Measurements from ENCODE around the gene CRHBP.
"Not testable (repeated sequence)": the region's sequence is repeated elsewhere in the genome, so short reads cannot be mapped to it uniquely, and the experiment has no call there.

The CRHBP gene, protein sequence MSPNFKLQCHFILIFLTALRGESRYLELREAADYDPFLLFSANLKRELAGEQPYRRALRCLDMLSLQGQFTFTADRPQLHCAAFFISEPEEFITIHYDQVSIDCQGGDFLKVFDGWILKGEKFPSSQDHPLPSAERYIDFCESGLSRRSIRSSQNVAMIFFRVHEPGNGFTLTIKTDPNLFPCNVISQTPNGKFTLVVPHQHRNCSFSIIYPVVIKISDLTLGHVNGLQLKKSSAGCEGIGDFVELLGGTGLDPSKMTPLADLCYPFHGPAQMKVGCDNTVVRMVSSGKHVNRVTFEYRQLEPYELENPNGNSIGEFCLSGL

DNA sequence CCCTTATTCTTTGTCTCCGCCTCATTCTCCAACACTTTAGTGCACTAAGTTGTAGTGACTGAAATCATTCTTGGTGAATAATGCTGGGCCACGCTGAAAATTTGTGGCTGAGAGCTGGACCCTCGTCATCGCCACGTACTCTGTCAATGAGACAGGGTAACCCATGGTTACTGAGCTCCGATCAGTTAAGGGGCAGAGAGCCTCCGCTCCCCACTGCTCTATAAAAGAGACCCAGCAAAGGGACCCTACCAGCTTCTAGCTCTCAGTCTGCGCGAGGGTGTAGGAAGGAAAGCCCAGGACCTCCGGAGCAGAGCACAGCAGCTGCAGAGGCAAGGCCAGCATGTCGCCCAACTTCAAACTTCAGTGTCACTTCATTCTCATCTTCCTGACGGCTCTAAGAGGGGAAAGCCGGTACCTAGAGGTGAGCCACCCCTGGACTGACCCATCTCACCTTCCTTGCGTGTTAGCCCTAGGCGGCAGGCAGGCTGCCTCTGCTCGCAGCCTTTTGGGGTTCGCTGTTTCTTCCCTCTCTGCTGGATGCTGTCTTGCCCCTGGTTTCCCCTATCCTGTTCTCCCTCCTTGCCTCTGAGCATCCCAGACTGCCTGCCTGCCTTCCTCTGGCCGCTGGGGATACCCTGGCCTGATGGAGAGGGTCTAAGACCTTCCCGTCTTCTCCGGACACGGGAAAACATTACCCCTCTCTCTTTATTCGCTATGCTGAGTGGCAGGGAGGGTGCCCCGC is at the start of gene CRHBP:
TSS of gene CRHBP (plus strand) at position 251 of the 742 bp plus-strand sequence. CDS start at position 341, 90 bp downstream.
- no peak for DNase-seq

DNA sequence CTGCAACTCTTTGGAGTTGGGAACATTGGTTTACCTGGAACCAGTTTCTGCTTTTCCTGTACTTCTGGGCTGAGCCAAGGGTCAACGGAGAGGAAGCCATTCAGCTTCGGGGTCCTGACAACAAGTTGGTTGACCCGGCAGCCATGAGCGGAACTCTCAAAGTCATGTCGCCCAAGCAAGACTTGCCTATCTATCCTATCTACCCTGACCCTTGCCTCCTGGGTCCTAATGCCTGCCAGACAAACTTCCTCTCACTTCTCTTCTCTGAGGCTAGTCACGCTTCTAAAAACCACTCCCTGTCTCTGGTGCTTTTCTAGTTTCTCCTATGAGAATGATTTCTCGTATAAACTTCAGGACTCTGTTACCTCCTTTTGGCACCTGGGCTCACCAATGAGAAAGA is 44.7 kb upstream of the CRHBP start:
- DNase-seq = no peak

DNA sequence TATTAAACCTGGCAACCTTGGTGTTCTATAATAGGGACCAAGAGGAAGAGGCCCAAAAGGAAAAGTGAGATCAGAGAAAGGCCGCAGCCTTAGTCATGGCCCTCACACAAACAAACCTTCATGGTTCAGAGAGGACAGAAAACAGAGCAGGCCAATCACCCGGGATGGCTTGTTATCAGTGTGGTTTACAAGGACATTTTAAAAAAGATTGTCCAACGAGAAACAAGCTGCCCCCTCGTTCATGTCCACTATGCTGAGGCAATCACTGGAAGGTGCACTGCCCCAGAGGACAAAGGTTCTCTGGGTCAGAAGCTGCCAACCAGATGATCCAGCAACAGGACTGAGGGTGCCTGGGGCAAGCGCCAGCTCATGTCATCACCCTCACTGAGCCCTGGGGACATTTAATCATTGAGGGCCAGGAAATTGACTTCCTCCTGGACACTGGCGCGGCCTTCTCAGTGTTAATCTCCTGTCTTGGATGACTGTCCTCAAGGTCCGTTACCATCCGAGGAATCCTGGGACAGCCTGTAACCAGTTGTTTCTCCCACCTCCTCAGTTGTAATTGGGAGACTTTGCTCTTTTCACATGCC is 42.4 kb upstream of the CRHBP start:
- not testable (repeated sequence) for DNase-seq

DNA sequence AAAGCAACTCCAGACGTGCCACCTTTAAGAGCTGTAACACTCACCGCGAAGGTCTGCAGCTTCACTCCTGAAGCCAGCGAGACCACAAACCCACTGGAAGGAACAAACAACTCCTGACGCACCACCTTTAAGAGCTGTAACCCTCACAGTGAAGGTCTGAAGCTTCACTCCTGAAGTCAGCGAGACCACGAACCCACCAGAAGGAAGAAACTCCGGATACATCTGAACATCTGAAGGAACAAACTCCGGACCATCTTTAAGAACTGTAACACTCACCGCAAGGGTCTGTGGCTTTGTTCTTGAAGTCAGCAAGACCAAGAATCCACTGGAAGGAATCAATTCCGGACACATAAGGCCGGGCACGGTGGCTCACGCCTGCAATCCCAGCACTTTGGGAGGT is 38.2 kb upstream of the CRHBP start:
- not testable (repeated sequence) for DNase-seq

DNA sequence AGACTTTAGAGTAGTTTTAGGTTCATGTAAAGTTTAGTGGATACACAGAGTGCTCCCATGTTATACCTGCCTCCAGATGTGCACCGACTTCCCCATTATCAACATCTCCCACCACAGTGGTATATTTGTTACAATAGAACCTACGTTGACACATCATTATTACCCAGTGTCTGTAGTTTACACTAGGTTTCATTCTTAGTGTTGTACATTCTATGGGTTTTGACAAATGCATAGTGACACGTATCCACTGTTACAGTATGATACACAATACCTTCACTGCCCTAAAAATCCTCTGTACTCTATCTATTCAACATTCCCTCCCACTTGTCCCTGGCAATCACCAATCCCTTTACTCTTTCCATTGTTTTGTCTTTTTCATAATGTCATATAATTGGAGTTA is 34.3 kb upstream of the CRHBP start:
- DNase-seq = no peak

DNA sequence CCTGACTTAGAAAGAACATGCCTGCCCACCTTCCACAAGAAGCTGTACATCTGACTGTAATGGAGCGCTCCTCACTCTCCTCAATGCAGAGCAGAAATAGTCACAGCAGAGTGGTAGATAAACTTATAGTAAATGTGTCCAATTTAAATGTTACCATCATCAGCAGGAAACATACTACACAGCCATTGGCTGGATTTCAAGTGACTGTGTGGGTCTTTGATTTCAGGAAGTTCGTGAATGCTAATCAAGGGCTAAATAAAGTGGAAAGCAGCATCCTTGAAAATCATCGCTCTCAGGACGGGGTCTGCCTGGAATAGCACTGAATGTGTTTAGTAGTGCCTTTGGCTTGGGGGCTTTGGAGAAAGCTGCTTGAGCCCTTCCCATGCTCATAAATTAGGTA is 32.4 kb upstream of the CRHBP start:
- DNase-seq = no peak

DNA sequence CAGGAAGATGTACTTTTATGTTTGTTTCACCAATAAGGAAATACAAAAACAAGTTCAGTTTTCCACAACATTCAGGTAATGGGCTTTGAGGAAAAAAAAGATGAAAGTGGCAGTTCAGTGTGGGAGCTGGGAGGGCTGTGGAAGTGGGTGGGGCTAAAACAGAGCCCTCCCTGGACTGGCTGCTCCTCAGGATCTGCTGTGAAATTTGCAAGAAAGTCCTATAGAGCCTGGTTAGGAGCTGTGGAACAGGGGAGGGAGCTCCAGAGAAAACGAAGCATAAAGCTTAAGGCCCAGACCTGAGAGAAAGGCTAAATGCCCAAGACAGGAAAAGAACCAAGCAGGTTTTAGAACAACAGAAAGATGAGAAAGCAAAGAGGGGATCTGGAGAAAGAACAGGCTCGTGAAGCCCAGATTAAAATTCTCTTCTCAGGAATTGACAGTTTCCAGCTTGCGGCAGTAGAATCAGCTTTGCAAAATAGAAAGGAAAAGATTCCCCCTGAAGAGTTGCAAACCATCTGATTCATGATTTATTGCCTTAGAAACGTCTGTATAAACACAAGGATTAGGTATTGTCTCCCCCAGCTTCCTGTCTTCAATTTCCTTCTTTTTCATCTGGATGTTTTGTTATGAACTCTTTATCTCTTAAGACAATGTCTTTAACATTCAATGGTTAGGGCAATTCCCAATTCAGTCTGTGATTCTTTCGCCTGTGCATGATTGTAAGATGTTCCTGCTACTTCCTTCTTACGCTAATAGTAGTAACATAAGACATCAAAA is 26.3 kb upstream of the CRHBP start:
- DNase-seq = no peak

DNA sequence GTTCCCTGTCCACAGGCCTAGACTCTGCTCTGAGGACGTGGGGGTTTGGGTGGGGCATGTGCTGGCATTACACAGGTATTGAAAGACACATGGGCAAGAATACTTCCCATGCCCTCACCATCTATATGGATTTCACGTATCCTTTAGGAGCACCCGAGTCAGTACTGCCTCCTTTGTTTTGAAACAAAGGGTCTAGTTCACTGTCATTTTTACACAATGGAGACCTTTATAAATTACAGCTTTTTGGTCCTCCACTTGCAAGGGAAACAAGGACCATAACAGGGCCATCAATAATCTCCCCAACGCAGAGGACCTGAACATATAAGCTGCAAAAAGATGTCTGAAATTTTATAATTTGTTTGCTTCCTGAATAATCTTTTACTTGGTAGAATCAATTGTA is 24.9 kb upstream of the CRHBP start:
- no peak for DNase-seq

DNA sequence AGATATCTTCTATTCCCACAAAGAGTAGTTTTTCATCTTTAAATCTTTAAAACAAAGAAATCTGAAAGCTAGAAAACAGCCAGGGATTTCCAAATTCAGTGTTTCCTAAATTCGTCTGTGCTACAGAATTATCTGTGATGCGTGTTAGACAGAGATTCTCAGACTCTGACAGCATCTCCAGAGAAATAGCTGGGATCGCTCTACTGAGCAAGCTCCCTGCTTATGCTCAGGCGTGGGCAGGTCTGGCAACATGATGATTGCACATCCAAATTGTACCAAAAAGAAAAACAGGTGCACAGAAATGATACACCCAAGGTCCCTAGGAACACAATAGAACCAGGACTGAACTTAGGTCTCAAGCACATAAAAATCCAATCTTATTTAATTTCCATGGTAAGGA is 22.8 kb upstream of the CRHBP start:
- DNase-seq = no peak

DNA sequence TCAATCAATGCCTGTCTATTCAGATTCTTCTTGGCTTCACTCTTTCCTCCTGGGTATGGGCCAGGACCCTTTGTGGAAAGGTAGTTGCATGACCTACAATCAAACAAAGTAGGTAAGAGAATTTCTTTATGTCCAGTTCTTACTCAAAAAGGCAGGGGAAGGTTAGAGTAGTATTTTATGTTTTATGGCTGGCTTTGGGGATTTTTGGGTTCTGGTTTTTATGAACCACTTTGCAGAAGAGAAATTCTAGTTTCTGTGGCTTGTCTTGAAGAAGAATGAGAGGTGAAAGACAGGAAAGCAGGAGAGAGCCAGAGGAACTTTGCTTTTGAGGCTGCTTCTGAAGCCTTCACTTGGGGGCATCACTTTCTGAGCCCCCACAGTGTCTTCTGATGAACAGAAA is 14.7 kb upstream of the CRHBP start:
- no peak for DNase-seq

DNA sequence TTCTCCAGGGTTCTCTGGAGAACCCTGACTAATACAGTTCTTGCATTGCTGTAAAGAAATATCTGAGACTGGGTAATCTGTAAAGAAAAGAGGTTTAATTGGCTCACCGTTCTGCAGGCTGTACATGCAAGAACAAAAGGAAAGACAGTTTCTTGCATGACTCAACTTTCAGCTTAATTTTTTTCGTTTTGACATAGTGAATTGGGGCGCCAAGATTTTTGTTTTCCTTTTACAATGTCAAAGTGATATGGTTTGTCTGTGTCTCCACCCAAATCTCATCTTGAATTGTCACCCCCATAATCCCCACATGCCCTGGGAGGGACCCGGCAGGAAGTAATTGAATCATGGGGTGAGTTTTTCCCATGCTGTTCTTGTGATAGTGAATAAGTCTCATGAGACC is 11.8 kb upstream of the CRHBP start:
- no peak for DNase-seq

DNA sequence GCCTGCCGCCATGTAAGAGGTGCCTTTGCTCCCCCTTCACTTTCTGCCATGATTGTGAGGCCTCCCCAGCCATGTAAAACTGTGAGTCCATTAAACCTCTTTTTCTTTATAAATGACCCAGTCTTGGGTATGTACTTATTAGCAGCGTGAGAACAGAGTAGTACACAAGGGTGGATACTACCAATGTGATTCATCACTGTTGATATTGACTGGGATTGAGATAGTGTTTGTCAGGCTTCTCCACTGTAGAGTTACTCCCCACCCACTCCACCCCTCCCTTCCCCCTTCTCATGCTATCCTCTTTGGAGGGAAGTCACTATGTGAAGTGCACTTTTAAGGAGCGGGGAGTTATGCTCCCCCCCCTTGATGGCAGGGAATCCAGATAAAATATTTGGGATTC is 11.4 kb upstream of the CRHBP start:
- DNase-seq = no peak

DNA sequence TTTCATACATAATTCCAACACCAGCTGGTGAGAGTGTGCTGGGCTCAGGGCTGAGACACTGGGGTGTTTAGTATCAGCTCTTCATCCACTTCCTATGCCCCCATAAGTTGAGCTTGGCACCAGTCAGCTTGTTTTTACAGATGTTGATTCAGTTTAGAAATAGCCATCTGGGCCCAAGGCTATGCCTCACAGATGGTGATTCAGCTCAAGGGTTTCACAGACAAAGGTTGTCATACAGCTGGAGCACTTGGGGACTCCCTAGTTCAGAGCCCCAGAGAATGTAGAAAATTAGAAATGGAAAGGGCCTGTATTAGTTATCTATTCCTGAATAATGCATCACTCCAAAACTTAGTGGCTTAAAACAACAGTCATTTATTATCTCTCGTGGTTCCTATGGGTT is 10.3 kb upstream of the CRHBP start:
- DNase-seq = no peak

DNA sequence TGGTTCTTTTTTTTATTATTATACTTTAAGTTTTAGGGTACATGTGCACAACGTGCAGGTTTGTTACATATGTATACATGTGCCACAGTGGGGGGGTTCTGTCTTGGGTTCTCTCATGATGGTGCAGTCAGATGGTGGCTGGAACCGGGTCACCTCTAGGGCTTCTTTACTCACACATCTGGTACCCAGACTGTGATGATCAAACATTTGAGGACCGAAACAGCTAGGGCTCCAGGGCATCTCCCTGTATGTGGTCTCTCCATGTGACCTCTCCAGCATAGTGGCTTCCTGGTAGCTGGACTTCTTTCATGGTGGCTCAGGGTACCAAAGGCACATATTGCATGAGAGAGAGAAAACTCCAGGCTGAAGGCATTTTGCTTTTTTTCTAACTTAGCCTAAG is 9.8 kb upstream of the CRHBP start:
- no peak for DNase-seq

DNA sequence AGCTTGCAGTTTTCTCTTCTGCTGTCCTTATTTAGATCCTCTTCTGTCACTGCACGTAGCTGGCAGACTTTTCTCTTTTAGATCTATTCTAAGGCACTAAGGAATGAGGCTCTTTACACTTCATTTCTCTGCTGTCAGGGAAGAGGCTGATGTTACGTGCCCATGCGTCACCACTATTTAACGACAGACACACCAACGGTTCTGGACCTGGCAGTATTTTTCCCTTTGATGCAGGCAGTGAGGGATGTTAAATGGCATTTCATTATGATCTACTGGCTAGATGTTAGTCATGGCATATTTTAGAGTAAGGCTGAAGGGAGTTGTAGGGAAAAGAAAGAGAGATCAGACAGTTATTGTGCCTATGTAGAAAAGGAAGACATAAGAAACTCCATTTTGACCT is 8.2 kb upstream of the CRHBP start:
- DNase-seq = no peak

DNA sequence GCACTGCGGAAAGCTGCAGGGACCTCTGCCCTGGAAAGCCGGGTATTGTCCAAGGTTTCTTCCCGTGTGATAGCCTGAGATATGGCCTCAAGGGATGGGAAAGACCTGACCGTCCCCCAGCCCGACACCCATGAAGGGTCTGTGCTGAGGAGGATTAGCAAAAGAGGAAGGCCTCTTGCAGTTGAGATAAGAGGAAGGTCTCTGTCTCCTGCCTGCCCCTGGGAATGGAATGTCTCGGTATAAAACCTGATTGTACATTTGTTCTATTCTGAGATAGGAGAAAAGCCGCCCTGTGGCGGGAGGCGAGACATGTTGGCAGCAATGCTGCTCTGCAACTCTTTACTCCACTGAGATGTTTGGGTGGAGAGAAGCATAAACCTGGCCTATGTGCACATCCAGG is 7.6 kb upstream of the CRHBP start:
- DNase-seq = not testable (repeated sequence)

DNA sequence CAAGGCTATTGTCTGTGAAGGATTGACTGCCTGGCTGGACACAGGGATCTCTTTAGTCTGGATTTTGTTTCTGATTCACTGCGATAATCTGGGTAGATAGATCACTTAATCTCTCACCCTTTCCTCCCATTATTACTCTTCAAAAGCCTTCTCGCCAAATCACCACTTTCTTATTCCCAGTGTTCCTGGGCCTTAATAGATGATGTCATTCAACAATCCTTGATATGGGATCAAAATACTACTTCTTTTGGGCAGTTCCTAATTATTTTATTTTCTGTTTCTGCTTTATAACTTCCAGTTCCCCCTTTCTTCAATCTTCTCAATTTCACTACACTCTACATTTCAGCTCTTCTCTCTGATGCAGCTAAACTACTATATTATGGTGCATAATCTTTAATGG is 6.8 kb upstream of the CRHBP start:
- DNase-seq = no peak

DNA sequence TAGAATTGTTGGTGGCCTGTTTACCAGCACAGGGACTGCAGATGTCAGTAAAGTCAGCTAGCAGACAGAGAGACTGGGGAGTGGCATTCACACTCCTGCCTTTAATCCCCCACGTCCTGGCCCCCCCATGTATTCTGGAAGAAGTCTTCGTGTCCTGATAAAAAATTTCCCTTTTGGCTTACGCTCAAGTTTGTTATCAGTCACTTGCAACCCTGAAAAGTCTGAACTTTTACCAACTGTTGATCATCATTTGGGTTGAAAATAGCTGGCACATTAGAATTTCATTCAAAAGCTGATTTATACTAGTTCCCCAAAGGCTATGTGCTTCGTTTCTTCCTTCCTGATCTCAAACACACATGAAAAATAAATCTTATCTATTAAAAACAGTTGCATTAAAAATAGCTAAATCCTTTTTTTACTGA is 5.8 kb upstream of the CRHBP start:
- DNase-seq = no peak

DNA sequence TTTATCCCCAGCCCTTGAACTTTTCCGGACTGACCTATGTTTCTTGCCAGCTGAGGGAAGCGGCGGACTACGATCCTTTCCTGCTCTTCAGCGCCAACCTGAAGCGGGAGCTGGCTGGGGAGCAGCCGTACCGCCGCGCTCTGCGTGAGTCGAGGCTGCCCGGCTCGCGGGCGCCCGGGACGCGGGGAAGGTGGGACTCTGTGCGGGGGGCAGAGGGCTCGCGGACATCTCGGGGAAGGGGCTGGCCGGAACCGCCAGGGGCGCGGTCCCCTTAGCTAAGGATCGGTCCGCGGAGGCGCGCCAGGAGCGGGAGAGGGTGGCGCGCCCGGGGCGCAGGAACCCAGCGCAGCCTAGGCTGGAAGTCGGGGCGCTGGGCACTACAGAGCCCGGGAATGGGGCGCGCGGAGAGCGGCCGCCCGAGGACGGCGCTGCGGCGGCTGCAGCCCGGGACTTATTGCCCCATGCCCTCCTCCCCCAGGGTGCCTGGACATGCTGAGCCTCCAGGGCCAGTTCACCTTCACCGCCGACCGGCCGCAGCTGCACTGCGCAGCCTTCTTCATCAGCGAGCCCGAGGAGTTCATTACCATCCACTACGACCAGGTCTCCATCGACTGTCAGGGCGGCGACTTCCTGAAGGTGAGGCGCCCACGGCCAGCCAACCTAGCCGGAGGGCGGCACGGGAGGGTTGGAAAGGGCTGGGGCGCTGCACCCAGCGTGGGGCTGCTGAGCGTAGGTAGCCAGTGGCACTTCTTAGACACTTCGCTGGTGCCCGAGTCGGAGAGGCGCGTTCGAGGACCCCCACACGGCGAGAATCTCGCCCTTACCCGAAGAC is 922 bp downstream of the CRHBP start:
- DNase-seq = no peak

DNA sequence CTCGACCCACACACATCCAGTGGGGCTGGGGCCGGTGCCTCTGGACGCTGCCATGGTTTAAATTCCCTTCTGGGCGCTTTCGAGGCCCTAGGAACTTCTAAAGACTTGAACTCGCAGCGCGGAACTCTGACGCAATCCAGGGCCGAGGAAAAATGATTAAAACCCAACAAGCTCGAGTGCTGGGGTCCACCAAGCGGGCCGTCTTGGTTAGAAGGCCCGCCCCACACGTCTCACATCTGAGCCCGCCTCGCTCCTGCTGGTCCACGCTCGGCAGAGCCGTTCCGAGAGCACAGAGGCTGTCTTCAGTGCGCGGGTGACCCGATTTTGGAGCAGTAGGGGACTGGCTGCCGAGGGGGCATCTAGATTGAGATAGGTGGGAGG is 1.5 kb downstream of the CRHBP start:
- DNase-seq = no peak

DNA sequence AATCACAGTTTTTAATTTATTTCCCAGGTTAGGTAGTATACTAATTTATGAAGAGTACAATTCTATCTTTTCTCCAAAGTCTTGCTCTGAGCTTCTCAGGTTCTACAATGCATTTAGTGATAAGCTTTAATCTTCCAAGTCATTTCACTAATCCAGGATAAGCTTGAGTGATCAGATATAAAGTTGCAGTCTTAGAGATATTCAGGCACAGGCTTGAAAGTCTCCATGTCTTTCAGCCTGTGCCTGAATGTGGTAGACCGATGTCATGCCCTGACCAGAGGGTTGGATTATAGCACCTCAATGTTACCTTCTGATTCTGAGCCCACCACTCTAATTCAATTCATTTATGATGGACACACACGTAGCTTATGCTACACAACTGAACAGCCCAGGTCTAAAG is 3.2 kb downstream of the CRHBP start:
- no peak for DNase-seq

DNA sequence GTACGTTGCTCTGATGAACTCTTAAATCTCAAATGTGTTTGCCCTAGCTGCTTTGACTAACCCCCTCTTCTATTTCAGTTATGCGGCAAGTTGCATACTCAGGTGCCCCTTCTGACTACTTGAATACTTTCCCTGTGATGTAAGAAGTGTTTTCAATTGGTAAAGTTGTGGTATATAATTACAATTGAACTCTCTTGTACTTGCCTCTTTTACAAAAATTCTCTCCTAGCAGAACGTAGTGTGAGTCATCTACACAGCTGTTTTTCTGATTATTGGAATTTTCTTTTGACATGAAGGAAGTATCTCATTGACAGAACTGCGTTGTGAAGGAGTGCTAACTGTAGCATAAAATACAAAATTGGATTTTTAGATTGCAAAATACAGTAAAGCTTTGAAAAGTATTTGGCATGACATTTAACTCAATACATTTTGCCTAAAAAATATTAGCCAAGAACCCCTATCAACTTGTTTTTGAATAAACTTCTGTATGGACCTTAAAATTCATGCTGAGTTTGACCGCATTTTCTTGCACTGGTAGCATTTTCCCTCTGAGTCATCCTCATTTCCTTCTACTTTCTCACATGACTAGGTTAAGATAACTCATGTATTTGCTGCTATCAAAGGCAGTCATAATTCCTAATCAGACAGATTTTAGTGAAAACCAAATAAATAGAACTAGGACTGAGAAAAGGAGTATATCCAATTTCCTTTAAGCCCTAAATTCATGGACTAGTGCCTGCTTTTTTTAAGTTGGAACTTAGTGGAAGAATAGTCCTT is 6.3 kb downstream of the CRHBP start:
- no peak for DNase-seq
